Mesothelial cell of epicardium (in vitro differentiated cells): ENCODE results near the gene GMDS. TPM values are rescaled to one million over a fixed set of nuclear protein-coding genes. Genes with fewer than 3 reads are reported as not detected.

Experiments
- DNase-seq, 2 experiments: peaks; one replicate each; pipeline ENCODE4 v3.0.0; 2021; ENCODE audit warnings: low spot score in 2 of 2; ENCODE audit not compliant: unreplicated experiment in 2 of 2
- H3K27ac Mint-ChIP-seq: 2 replicates; pipeline ENCODE4 v1.8.0; 2021; ENCODE audit warnings: mixed read lengths
- H3K27me3 Mint-ChIP-seq: 2 replicates; pipeline ENCODE4 v1.8.0; 2021; ENCODE audit warnings: low read depth, mixed read lengths
- H3K36me3 Mint-ChIP-seq: 2 replicates; pipeline ENCODE4 v1.8.0; 2021; ENCODE audit warnings: mixed read lengths
- H3K4me1 Mint-ChIP-seq: 2 replicates; pipeline ENCODE4 v1.8.0; 2021; ENCODE audit warnings: mixed read lengths
- H3K4me3 Mint-ChIP-seq: 2 replicates; pipeline ENCODE4 v1.8.0; 2021; ENCODE audit warnings: mild to moderate bottlenecking, moderate library complexity, mixed read lengths
- H3K9me3 Mint-ChIP-seq: 2 replicates; pipeline ENCODE4 v1.8.0; 2021; ENCODE audit warnings: mixed read lengths
- CTCF ChIP-seq: fragments of 200-600 bp; sonication (generic); IDR thresholded peaks from one replicate; pipeline ENCODE4 v1.5.0; 2021; ENCODE audit warnings: antibody characterized with exemption; ENCODE audit not compliant: unreplicated experiment
- total RNA-seq: library from RNA; stranded (reverse); gene quantifications from 3 replicates; pipeline ENCODE4 v1.2.1, GENCODE V29; 2021

The GMDS gene
- total RNA-seq, 1 donor from 2014 or later = 39.9 TPM

- H3K4me3 Mint-ChIP-seq = no peak overlapping the region
- TF ChIP-seq CTCF = no peak
Measured at GRCh38 chr6:1853761-1854160, 391.6 kb downstream of the GMDS start.

GRCh38 chr6:1851681-1852456 is 393.5 kb downstream of the GMDS start:
- TF ChIP-seq CTCF = no peak
- no peak overlapping the region for H3K4me3 Mint-ChIP-seq
- peaks cover 2% of the 10 kb centered on the region for H3K36me3 Mint-ChIP-seq
- H3K4me1 Mint-ChIP-seq = peaks cover 41% of the 10 kb centered on the region
- peaks cover 10% of the 10 kb centered on the region for H3K27me3 Mint-ChIP-seq
- H3K27ac Mint-ChIP-seq = no peak overlapping the region
- DNase-seq = no peak
- H3K9me3 Mint-ChIP-seq = no peaks in the 10 kb centered on the region

More at GRCh38 chr6:1853761-1854160, 391.6 kb downstream of the GMDS start:
- Mint-ChIP-seq H3K27ac (no peak overlapping the region), H3K36me3 (no peaks in the 10 kb centered on the region), H3K9me3 (no peaks in the 10 kb centered on the region), H3K4me1 (peaks cover 41% of the 10 kb centered on the region), H3K27me3 (peaks cover 5% of the 10 kb centered on the region)
- no peak for DNase-seq

- Mint-ChIP-seq H3K9me3 (peaks cover 5% of the 10 kb centered on the region), H3K27ac (peak overlapping the region; percentile 26), H3K36me3 (peaks cover 4% of the 10 kb centered on the region), H3K27me3 (peaks cover 10% of the 10 kb centered on the region), H3K4me1 (peaks cover 33% of the 10 kb centered on the region), H3K4me3 (no peak overlapping the region)
- TF ChIP-seq CTCF = no peak
- DNase-seq = no peak
Measured at GRCh38 chr6:1850840-1851157, 394.6 kb downstream of the GMDS start.

- Mint-ChIP-seq H3K27me3 (peaks cover 10% of the 10 kb centered on the region), H3K27ac (peak overlapping the region; percentile 26), H3K4me1 (peaks cover 28% of the 10 kb centered on the region), H3K9me3 (peaks cover 5% of the 10 kb centered on the region), H3K36me3 (peaks cover 4% of the 10 kb centered on the region), H3K4me3 (no peak overlapping the region)
- no peak for DNase-seq
- no peak for TF ChIP-seq CTCF
Measured at GRCh38 chr6:1850121-1850839, 395.1 kb downstream of the GMDS start.

- Mint-ChIP-seq H3K27me3 (peaks cover 10% of the 10 kb centered on the region), H3K4me1 (peaks cover 22% of the 10 kb centered on the region), H3K9me3 (peaks cover 5% of the 10 kb centered on the region), H3K27ac (no peak overlapping the region), H3K4me3 (no peak overlapping the region), H3K36me3 (peaks cover 4% of the 10 kb centered on the region)
- no peak for DNase-seq
- no peak for TF ChIP-seq CTCF
Measured at GRCh38 chr6:1849691-1850090, 395.7 kb downstream of the GMDS start.
